Measurements from ENCODE around the gene EFCAB12.
"Not testable (repeated sequence)": the region's sequence is repeated elsewhere in the genome, so short reads cannot be mapped to it uniquely, and the experiment has no call there.

The EFCAB12 gene

GRCh38 chr3:129391583-129391982 lies 36.9 kb downstream of the EFCAB12 start:
- not testable (repeated sequence) for DNase-seq

DNA sequence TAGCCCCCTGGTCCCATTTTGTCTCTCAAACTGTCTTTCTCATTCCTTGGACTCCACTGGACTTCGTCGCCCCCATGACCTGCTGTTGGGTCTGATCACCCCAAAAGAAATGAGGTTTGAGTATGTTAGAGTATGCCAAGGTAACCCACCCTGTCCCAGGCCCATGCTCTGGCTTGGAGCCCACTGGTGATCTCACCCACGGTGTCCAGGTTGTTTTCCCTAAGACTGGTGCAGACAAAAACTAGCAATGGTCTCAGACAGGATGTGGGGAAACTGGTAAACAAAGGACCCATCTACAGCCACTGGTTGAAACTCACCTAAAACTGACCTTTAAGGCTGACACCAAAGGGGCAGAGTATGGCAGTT lies 38.9 kb downstream of the EFCAB12 start:
- no peak for DNase-seq

- DNase-seq = not testable (repeated sequence)
Observed at GRCh38 chr3:129388791-129389571, 39.5 kb downstream of the EFCAB12 start.

DNA sequence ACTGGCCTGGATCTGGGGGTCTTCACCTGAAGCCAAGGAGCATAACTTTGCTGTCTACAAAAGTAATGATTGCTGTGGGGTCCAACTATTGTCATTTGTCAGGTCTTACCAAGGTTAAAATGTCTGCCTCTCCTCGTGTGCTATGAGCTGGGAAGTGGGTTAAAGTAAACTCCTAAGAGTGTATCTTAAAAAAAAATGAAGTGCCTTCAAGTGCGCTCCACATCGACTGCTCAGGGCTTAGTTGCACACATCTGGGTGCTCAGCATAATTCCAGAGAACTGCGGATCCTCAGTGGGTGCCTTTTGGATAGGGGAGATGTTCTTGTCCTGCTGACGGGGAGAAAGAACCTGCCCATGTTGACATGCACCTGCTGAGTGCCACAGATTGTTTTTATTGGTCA lies 40.9 kb downstream of the EFCAB12 start:
- no peak for DNase-seq

DNA sequence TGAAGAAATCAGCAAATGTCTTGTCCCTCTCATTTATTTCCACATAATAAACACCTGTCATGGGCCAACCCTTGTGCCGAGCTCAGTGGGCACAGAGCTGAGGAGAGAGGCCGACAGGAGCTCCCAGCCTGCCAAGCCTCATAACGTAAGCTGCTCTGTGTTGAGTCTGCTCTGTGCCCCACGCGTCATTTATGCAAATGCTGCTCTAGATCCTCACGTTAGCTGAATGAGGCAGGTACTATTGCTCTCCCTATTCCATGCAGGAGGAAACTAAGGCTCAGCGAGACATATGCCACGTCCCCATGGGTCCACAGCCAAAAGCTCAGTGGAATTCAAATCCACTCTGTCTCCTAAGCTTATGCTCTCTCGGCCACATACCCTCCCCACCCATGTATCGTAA lies 41.5 kb downstream of the EFCAB12 start:
- DNase-seq = no peak

- not testable (repeated sequence) for DNase-seq
Observed at GRCh38 chr3:129385507-129385906, 42.9 kb downstream of the EFCAB12 start.

GRCh38 chr3:129384594-129385323 lies 43.7 kb downstream of the EFCAB12 start:
- DNase-seq = no peak

GRCh38 chr3:129384103-129384502 lies 44.3 kb downstream of the EFCAB12 start:
- not testable (repeated sequence) for DNase-seq

- DNase-seq = peak; percentile 51
Observed at GRCh38 chr3:129383292-129383860, 45.1 kb downstream of the EFCAB12 start.

GRCh38 chr3:129382366-129382765 lies 46.1 kb downstream of the EFCAB12 start:
- no peak for DNase-seq

DNA sequence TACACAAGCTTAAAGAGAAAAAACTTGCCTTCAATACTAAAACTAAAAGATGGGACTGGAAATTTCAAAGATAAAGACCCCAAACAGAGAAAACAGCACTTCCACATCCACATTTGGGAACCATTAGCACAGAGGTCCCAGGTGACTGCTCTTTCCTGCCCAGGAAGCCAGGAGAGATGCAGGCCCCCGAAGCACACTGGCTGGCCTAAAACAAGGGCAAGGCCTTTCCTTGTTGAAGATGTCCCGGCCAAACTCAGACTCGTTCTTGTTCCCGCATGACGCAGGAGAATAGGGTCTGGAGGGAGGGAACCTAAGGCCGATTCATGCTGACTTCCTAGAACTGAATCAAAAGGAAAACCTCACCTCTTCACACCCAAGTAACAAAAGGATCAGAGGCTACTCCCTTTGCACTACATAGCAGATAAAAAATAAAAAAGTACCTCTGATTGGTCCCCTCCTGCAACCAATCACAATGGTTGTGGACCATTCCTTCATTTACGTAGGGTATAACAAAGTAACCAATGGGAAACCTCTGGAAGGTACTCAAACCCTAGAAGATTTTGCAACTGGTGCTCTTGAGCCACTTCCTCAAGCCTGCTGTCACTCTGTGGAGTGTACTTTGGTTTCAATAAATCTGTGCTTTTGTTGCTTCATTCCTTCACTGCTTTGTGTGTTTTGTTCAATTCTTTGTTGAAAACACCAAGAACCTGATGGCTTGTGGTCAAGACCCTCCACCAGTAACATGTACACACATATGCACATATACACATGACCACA lies 48.7 kb downstream of the EFCAB12 start:
- DNase-seq = no peak

GRCh38 chr3:129378949-129379348 lies 49.5 kb downstream of the EFCAB12 start:
- DNase-seq = no peak

DNA sequence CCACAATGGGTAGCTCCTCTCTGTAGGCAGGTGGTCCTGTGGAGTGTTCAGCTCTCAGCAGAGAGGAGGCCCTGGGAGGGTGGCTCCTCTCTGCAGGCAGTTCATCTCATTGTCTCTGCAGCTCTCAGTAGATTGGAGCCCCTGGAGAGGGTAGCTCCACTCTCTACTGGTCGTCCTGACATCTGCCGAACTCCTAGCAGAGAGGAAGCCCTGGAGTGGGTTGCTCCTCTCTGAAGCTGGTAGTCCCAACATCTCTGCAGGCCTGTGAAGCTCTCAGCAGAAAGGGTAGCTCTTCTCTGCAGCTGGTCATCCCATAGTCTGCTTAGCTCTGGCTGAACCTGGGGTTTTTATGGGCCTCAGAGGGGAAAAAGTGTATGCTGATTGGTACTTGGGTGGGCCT lies 50.8 kb downstream of the EFCAB12 start:
- DNase-seq = no peak

DNA sequence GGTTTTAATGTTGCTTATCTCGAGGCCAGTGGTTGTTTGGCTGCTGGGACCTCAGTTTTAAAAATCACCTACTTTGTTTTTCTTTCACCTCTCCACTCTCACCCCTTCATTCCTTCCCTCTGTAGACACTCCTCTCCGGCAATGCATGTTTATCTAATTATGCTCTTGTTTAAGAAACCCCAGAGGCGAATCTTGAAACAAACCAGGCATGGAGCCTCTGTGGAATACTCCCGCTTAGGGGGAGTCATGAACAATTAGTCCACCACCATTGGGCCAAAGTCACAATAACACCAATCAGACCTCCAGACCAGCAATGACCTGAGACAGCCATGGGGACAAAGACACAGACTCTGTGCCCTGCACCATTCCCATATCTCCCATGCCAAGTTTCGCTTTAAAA lies 53.3 kb downstream of the EFCAB12 start:
- DNase-seq = no peak

- DNase-seq = no peak
Observed at GRCh38 chr3:129371041-129371826, 57.2 kb downstream of the EFCAB12 start.

- no peak for DNase-seq
Observed at GRCh38 chr3:129370248-129370964, 58.0 kb downstream of the EFCAB12 start.

- DNase-seq = no peak
Observed at GRCh38 chr3:129369711-129370110, 58.7 kb downstream of the EFCAB12 start.

DNA sequence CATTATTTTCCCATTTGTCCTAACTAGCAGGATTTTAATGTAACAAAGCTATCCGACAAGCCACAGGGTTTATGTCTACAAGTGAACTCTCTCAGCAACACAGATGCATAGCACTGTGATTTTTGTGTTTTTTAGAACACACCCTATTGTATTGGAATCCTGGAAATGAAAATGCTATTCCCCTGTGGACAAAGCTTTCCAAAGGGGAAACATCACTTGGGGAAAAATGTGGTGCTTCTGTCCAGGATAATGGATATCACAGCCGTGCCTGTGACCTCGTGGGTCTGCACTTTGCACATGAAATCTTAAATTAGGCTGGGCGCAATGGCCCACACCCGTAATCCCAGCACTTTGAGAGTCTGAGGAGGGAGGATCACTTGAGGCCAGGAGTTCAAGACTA lies 60.6 kb downstream of the EFCAB12 start:
- DNase-seq = no peak

GRCh38 chr3:129366312-129366831 lies 62.1 kb downstream of the EFCAB12 start:
- no peak for DNase-seq

DNA sequence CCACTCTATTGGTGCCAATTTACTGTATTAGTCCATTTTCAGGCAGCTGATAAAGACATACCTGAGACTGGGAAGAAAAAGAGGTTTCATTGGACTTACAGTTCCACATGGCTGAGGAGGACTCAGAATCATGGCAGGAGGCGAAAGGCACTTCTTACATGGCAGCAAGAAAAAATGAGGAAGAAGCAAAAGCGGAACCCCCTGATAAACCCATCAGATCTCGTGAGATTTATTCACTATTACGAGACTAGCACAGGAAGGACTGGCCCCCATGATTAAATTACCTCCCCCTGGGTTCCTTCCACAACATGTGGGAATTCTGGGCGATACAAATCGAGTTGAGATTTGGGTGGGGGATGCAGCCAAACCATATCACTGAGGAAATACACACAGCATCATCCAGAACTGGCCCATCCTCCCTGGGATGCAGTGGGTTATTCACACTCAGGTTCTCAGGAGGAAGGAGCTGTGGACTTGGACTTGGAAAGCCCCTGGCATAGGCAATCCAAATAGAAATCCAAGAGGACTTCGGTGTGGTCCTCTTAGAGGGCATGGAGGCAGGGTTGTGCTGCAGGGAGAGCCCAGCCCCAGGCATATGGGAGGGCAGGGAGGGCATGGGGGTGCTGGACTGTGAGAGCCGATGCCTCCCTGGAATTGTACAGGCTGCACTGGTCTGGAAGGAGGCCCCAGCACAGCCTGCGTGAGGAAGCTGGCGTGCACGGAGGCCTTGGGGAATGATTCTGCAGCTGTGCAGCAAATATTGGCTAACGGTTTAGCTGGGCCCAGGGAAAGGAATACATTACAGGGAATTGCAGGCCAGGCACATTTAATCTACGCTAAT lies 62.9 kb downstream of the EFCAB12 start:
- no peak for DNase-seq

DNA sequence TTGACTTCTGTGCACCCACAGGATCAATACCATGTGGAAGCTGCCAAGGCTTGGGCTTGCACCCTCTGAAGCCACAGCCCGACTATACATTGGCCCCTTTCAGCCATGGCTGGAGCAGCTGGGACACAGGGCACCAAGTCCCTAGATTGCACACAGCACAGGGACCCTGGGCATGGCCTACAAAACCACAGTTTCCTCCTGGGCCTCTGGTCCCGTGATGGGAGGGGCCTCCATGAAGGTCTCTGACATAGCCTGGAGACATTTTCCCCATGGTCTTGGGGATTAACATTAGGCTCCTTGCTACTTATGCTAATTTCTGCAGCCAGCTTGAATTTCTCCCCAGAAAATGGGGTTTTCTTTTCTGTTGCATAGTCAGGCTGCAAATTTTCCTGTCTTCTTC lies 63.6 kb downstream of the EFCAB12 start:
- DNase-seq = not testable (repeated sequence)

Data from CD4-positive, alpha-beta T cell treated with Interleukin-17A for 1 hour (primary cell).